Chondrocyte (in vitro differentiated cells): ENCODE results near the gene MRPL45. TPM values are rescaled to one million over a fixed set of nuclear protein-coding genes. Genes with fewer than 3 reads are reported as not detected.

Experiments used
- DNase-seq: peaks from one replicate; pipeline ENCODE4 v3.0.0; 2021; ENCODE audit warnings: mixed read lengths, low spot score
- H3K27ac Mint-ChIP-seq: one replicate; pipeline ENCODE4 v1.8.0; 2021; ENCODE audit warnings: mild to moderate bottlenecking, moderate library complexity, mixed read lengths; ENCODE audit not compliant: unreplicated experiment
- H3K27me3 Mint-ChIP-seq: 2 replicates; pipeline ENCODE4 v1.8.0; 2021; ENCODE audit warnings: low read depth, mixed read lengths
- H3K36me3 Mint-ChIP-seq: 2 replicates; pipeline ENCODE4 v1.8.0; 2021; ENCODE audit warnings: low read depth, mixed read lengths
- H3K4me1 Mint-ChIP-seq: 2 replicates; pipeline ENCODE4 v1.8.0; 2021; ENCODE audit warnings: low read depth, mild to moderate bottlenecking, mixed read lengths
- H3K4me3 Mint-ChIP-seq: one replicate; pipeline ENCODE4 v1.8.0; 2021; ENCODE audit warnings: mild to moderate bottlenecking, moderate library complexity, mixed read lengths; ENCODE audit not compliant: unreplicated experiment
- H3K9me3 Mint-ChIP-seq: 2 replicates; pipeline ENCODE4 v1.8.0; 2021; ENCODE audit warnings: low read depth, mixed read lengths
- total RNA-seq: library from RNA; stranded (reverse); gene quantifications from 3 replicates; pipeline ENCODE4 v1.2.1, GENCODE V29; 2021
- TF ChIP-seq, protein P1 (sequence below): fragments of 200-600 bp; sonication (generic); IDR thresholded peaks from 2 replicates; pipeline ENCODE4 v1.5.0; 2021; ENCODE audit warnings: antibody characterized with exemption, mild to moderate bottlenecking, moderate library complexity

MRPL45 gene
- total RNA-seq, 1 donor from 2014 or later, result 26.0 TPM

DNA sequence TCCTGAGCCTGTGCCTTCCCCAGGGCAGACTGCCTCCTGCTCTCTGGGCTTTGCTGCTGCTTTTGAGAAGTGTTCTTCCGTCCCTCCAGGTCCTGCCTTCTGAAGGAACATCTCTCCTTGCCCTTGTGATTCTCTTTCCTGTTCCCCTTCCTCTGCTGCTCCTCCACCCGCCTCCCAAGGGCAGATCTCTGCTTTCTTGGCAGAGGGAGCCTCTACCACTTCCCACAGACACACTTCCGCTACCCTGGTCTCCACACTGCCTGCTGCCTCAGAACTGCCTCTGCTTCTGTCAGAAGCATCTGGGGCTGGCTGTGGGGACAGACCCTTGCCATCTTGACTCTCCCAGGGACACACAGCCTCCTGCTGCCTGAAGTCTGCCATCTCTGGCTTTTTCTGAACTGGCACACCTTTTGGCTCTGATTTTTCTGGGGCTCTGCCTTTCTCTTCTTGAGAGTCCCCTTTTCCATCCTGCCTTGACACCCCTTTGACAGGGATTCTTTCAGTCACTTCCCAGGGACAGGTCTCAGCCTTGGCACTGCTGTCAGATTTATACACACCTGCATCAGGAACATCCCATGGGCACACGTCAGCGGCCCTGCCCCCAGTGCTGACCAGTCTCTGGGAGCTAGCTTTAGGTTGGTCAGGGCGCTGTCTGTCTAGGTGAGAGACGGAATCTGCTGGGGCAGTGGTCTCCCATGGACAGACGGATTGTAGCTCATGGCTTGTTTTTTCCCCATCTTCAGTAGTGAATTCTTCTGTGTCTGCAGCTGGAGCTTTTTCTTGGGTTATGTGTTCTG lies 30.2 kb downstream of the MRPL45 start:
- Mint-ChIP-seq H3K27me3 (peaks cover 5% of the 10 kb centered on the region), H3K4me1 (peaks cover 4% of the 10 kb centered on the region), H3K4me3 (no peak overlapping the region), H3K27ac (no peak overlapping the region), H3K36me3 (peaks cover 6% of the 10 kb centered on the region), H3K9me3 (no peaks in the 10 kb centered on the region)
- no peak for DNase-seq
- TF ChIP-seq, protein P1, sequence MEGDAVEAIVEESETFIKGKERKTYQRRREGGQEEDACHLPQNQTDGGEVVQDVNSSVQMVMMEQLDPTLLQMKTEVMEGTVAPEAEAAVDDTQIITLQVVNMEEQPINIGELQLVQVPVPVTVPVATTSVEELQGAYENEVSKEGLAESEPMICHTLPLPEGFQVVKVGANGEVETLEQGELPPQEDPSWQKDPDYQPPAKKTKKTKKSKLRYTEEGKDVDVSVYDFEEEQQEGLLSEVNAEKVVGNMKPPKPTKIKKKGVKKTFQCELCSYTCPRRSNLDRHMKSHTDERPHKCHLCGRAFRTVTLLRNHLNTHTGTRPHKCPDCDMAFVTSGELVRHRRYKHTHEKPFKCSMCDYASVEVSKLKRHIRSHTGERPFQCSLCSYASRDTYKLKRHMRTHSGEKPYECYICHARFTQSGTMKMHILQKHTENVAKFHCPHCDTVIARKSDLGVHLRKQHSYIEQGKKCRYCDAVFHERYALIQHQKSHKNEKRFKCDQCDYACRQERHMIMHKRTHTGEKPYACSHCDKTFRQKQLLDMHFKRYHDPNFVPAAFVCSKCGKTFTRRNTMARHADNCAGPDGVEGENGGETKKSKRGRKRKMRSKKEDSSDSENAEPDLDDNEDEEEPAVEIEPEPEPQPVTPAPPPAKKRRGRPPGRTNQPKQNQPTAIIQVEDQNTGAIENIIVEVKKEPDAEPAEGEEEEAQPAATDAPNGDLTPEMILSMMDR, result no peak

DNA sequence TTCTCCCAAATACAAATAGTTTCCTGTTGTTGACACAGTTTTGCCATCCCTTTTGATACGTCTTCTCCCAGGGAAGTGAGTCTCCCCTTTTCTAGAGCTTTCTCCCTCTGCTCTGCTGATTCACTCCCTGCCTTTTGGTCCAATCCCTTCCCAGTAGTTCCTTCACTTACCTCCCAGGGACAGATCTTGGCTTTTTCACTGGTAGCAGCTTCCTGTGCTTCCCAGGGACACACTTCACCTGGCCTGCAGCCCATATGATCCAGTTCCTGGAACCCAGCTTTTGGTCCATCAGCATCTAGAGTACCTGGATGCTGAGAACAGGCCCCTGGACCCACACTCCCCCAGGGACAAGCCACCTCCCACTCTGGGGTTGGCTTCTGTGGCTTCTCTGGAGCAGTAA lies 31.0 kb downstream of the MRPL45 start:
- peaks cover 4% of the 10 kb centered on the region for H3K4me1 Mint-ChIP-seq
- H3K27ac Mint-ChIP-seq, result no peak overlapping the region
- DNase-seq, result no peak
- TF ChIP-seq, protein P1, result no peak
- peaks cover 5% of the 10 kb centered on the region for H3K27me3 Mint-ChIP-seq
- no peak overlapping the region for H3K4me3 Mint-ChIP-seq
- no peaks in the 10 kb centered on the region for H3K9me3 Mint-ChIP-seq
- peaks cover 3% of the 10 kb centered on the region for H3K36me3 Mint-ChIP-seq

DNA sequence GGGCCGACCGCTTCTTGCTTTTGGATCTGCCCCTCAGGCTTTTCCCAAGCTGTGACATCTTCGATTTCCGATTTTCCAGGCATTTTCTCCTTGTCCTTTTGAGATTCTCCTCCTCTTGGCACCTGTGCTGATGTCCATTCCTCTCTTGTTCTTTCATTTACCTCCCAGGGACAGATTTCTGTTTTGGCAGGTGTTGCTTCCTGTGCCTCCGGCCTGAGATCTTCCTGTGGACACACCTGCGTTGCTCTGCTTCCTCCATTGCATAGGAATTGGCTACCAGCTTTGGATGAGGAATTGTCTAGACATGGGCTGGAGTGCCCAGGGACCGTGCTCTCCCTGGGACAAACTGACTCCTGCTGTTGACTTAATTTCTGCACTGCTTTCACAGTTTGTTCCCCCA lies 31.7 kb downstream of the MRPL45 start:
- Mint-ChIP-seq H3K9me3 (no peaks in the 10 kb centered on the region), H3K27me3 (peaks cover 9% of the 10 kb centered on the region), H3K36me3 (peaks cover 3% of the 10 kb centered on the region), H3K27ac (no peak overlapping the region), H3K4me3 (no peak overlapping the region), H3K4me1 (peaks cover 4% of the 10 kb centered on the region)
- TF ChIP-seq, protein P1, result no peak
- no peak for DNase-seq

DNA sequence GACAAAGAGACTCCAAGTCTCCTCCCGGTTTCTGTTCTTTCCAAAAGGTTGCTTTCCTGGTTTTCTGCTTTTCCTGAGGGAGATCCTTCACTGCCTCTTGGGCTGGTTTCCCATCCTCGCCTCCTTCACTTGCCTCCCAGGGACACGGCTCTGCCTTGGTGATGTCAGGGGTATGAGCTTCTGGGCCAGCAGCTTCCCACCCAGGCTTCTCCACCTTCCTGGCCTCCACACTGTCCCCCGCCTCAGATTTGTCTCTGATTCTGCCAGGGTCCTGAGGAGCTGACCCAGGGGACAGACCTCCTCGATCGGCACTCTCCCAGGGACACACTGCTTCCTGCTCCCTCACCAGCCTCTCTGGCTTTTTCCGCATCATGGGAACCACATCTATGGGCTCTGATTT lies 32.3 kb downstream of the MRPL45 start:
- Mint-ChIP-seq H3K4me1 (peaks cover 4% of the 10 kb centered on the region), H3K36me3 (no peaks in the 10 kb centered on the region), H3K27ac (no peak overlapping the region), H3K9me3 (no peaks in the 10 kb centered on the region), H3K27me3 (peaks cover 13% of the 10 kb centered on the region), H3K4me3 (no peak overlapping the region)
- DNase-seq, result no peak
- TF ChIP-seq, protein P1, result no peak

DNA sequence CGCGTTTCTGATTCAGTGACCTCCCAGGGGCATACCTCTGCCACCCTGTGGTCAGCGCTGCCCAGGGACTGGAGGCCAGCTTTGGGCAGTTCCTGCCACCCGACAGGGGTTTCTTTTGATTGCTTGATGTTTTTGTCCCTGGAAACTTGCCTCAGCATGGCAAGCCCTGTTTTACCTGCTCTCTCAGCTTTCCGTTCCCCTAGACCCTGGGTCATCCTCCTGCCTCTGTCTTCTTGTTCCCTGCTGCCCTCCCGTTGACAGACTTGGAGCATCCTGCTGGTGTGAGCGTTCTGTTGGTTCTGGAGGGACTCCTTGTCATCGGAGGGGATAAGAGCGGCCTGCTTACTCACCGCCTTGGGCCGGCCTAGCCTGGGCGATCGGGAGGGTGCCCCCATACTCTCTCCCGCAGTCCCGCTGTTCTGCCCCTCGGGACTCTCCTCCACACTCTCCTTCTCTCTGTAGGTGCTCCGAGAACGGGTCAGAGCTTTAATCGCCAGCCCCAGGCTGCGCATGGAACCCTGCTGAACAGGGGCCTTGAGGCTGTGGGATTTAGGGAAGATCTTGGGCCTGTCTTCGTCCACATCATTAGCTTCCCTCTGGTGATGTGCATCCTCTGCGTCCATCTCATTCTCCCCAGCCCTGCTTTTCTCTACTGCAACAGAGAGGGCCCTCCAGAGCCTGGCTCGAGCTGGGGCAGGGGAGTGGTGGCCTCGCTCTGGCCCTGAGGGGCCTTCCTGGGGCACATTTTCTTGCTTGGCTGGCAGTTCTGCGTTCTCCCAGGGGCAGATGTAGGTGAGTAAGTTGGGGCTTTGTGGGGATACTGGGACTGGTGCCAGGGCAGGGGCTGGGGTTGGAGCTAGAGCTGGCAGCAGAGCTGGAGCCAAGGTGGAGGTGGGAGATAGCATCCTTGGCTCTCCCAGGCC lies 33.1 kb downstream of the MRPL45 start:
- Mint-ChIP-seq H3K4me1 (peaks cover under 1% of the 10 kb centered on the region), H3K27me3 (peaks cover 15% of the 10 kb centered on the region), H3K36me3 (no peaks in the 10 kb centered on the region), H3K27ac (no peak overlapping the region), H3K4me3 (no peak overlapping the region), H3K9me3 (no peaks in the 10 kb centered on the region)
- no peak for DNase-seq
- TF ChIP-seq, protein P1, result no peak
